ENCODE results near the gene TSPAN9. TPM values are rescaled to one million over a fixed set of nuclear protein-coding genes. Genes with fewer than 3 reads are reported as not detected.

Gene TSPAN9
- total RNA-seq, 2 donors from 2014 or later = 14.0 to 18.5 TPM

DNA sequence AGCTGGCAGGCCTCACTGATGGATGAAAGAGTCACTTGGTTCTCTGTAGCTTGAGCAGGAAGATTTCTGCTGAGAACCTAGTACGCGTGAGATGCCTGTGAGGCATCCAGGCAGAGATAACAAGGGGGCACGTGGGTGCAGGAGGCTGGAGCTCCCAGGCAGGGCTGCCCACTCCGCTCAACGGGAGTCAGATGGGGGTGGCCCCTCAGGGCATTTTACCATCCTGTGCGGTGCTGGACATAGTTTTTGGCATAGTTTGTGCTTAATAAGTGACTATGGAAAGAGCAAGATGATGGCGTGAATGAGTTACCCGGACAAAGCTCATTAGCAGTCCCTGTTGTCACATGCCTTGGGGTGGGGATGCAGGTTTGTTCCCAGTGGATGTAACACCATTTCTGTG lies 182.8 kb downstream of the TSPAN9 start:
- Histone ChIP-seq H3K9me3 (no peaks in the 10 kb centered on the region), H3K36me3 (replicated peaks in 1 of 2; ENCODE audit: insufficient read depth in 1 of 2, low read depth in 2 of 2) (no peaks in the 10 kb centered on the region), H3K4me1 (no peaks in the 10 kb centered on the region), H3K27ac (no peak overlapping the region), H3K27me3 (no peaks in the 10 kb centered on the region), H3K4me3 (no peak overlapping the region)
- 62 to 66% methylated on average over 8 of the region's 8 CpGs for WGBS, 2 donors
- DNase-seq (no peak), ATAC-seq (peak; percentile 28)
- no peak for TF ChIP-seq POLR2A (IDR thresholded peaks at IDR 0.05)
- TF ChIP-seq CTCF (IDR thresholded peaks at IDR 0.05) = no peak
- intact Hi-C loops (cut with DNase I) = no loop called here

DNA sequence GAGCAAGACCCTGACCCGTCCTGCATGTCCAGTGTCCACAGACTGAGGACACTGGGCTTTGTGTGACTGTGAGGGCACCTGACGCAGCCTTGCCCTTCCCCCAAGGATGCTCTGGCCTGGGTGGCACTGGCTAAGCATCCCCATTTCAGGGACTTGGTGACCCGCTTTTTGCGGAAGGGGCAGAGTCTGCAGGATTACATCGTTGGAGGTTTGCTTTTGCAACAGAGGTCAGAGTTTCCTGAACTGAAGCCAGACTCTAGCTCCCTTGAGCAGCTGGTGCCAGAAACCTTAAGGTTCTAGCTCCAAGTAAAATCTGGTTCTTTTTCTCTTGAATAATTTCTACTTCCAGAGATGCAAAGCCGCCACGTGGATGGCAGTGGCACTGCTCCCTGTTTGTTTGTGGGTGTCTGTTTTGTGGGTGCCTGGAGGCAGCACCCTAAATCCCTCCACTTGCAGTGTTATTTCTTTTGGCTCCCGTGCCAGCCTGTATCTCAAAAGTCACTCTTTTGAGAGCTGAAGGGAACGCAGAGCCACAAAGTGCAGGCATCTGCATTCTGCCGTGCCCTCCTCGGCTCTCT lies 184.7 kb downstream of the TSPAN9 start:
- TF ChIP-seq POLR2A (IDR thresholded peaks at IDR 0.05) (no peak), CTCF (IDR thresholded peaks at IDR 0.05) (no peak)
- intact Hi-C loops (cut with DNase I) = no loop called here
- Histone ChIP-seq H3K36me3 (replicated peaks in 1 of 2; ENCODE audit: insufficient read depth in 1 of 2, low read depth in 2 of 2) (no peaks in the 10 kb centered on the region), H3K4me3 (no peak overlapping the region), H3K27me3 (no peaks in the 10 kb centered on the region), H3K27ac (no peak overlapping the region), H3K4me1 (no peaks in the 10 kb centered on the region), H3K9me3 (no peaks in the 10 kb centered on the region)
- peak; percentile 30 for ATAC-seq
- WGBS, 2 donors = 66 to 71% methylated on average over 8 to 11 of the region's 11 CpGs
- DNase-seq = no peak

- TF ChIP-seq POLR2A (IDR thresholded peaks at IDR 0.05) (no peak), CTCF (IDR thresholded peaks at IDR 0.05) (no peak)
- no peaks in the 10 kb centered on the region for H3K9me3 ChIP-seq
- no peaks in the 10 kb centered on the region for H3K36me3 ChIP-seq (replicated peaks in 1 of 2; ENCODE audit: insufficient read depth in 1 of 2, low read depth in 2 of 2)
- H3K4me3 ChIP-seq = no peak overlapping the region
- H3K27me3 ChIP-seq = no peaks in the 10 kb centered on the region
- DNase-seq (no peak), ATAC-seq (no peak)
- intact Hi-C loops (cut with DNase I) = no loop called here
- H3K4me1 ChIP-seq = no peaks in the 10 kb centered on the region
- H3K27ac ChIP-seq = no peak overlapping the region
- WGBS, 2 donors = 81 to 92% methylated on average over 10 of the region's 10 CpGs
Measured at GRCh38 chr12:3262470-3262869, 185.3 kb downstream of the TSPAN9 start.

GRCh38 chr12:3263282-3263681 lies 186.1 kb downstream of the TSPAN9 start:
- Histone ChIP-seq H3K4me3 (no peak overlapping the region), H3K27ac (no peak overlapping the region), H3K27me3 (no peaks in the 10 kb centered on the region), H3K4me1 (no peaks in the 10 kb centered on the region), H3K36me3 (replicated peaks in 1 of 2; ENCODE audit: insufficient read depth in 1 of 2, low read depth in 2 of 2) (no peaks in the 10 kb centered on the region), H3K9me3 (no peaks in the 10 kb centered on the region)
- DNase-seq = no peak
- TF ChIP-seq POLR2A (IDR thresholded peaks at IDR 0.05) (no peak), CTCF (IDR thresholded peaks at IDR 0.05) (no peak)
- intact Hi-C loops (cut with DNase I) = no loop called here
- WGBS, 2 donors = 89 to 90% methylated on average over 13 of the region's 13 CpGs
- ATAC-seq = no peak

Measured in body of pancreas (tissue), 4 donors.